Measurements from ENCODE around the gene TMEM254. TPM values are rescaled to one million over a fixed set of nuclear protein-coding genes. Genes with fewer than 3 reads are reported as not detected.
A peak's percentile ranks its signal among the peaks of the same experiment; 100 is the strongest.
"Not testable (repeated sequence)": the region's sequence is repeated elsewhere in the genome, so short reads cannot be mapped to it uniquely, and the experiment has no call there.

The TMEM254 gene
- total and polyA plus RNA-seq, 2 of the 13 experiments (the other 11 are each of a cell fraction or from before 2014, with no cell fraction given): 11.2 to 39.0 TPM

DNA sequence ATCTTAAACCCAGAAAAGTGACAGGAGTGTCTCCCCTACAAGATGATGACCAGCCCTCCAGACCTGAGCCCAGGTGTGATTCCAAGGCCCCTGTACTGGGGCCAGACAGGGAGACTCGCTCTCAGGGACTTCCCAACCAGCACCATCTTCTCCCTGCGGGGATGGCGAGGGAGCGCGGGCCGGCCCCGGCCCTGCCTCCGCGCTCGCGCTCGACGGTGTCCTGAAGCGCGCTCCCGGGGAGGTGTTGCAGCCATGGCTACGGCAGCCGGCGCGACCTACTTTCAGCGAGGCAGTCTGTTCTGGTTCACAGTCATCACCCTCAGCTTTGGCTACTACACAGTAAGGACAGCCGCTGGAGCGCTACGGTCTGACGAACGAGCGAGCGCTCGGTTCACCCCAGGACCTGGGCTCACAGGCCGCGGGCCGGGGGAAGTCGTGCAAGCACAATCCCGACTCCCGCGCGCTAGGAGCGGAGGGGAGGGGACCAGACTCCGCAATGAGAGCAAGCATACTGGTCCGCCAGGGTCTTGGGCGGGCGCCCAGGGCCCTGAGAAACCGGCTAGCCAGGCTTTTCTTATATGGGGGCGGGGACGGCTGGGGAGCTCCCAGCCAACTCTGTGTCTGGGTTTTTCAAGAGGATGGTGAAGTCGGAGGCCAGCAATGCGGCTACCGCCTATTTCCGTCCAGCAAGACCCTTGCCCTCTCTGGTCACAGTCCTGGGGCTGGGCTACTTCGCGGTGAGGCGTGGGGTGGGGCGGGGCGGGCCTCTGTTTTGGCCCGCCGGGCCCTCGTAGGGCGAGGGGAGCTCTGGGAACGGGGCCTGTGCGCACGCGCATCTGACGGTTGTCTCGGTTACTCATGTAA lies at the start of gene TMEM254 (continued):
- TF ChIP-seq, protein P1, sequence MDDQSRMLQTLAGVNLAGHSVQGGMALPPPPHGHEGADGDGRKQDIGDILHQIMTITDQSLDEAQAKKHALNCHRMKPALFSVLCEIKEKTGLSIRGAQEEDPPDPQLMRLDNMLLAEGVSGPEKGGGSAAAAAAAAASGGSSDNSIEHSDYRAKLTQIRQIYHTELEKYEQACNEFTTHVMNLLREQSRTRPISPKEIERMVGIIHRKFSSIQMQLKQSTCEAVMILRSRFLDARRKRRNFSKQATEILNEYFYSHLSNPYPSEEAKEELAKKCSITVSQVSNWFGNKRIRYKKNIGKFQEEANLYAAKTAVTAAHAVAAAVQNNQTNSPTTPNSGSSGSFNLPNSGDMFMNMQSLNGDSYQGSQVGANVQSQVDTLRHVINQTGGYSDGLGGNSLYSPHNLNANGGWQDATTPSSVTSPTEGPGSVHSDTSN (CRISPR knock-in tag; IDR thresholded peaks at IDR 0.05; ENCODE audit: borderline replicate concordance): no peak
- TF ChIP-seq ZNF367 (CRISPR knock-in tag; IDR thresholded peaks at IDR 0.05; ENCODE audit: borderline replicate concordance) (no peak), RFX5 (IDR thresholded peaks at IDR 0.05; ENCODE audit: low read depth, low read length) (no peak)

DNA sequence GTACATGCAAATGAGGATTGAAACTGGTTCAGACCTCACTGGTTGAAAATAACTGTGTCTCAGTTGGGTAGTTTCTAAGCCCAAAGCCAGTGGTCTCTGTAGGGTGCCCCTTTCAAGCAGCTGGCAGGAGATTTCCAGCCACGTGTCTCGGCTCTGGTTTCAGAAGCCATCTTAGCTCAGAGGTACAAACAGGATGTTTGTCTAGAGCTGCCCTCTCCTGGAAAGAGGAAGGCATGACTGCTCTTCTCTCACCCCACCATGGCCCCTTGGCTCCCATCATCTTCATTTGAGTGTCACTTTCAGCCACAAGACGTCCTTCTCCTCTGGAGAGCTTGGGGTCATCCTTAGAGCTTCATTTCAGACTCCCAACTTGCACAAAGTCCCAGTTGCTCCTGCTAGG lies 49.3 kb upstream of the TMEM254 start:
- H3K4me1 ChIP-seq (ENCODE audit: insufficient read depth, low read length); in situ Hi-C loops (cut with HindIII; ENCODE audit: extremely low pct_ligation_motif_present, low pct_unique_long_range_greater_than_20kb); FAIRE-seq; H4K20me1 ChIP-seq (ENCODE audit: insufficient read depth, low read length); H2AFZ ChIP-seq (ENCODE audit: low read length); H3K4me2 ChIP-seq (ENCODE audit: low read depth, low read length); H3K27ac ChIP-seq (ENCODE audit: extremely low read length, insufficient read depth, low read length); BruUV-seq (replicated peaks); H3K9ac ChIP-seq (ENCODE audit: insufficient read depth, low read depth, low read length); H3K36me3 ChIP-seq (replicated peaks in 1 of 2; ENCODE audit: control insufficient read depth in 1 of 2, insufficient read depth in 2 of 2, low read length in 2 of 2); intact Hi-C loops (cut with micrococcal nuclease; ENCODE audit: unreplicated experiment); H3K79me2 ChIP-seq (ENCODE audit: insufficient read depth, low read length); H3K4me3 ChIP-seq (replicated peaks in 1 of 3; ENCODE audit: insufficient read depth in 1 of 3, low read depth in 2 of 3, low read length in 3 of 3); CTCF ChIA-PET (ENCODE audit: low intra/inter-chr PET ratio, low total read pairs); H3K9me3 ChIP-seq (ENCODE audit: low read length); H3K27me3 ChIP-seq (ENCODE audit: control insufficient read depth in 1 of 2, insufficient read depth in 2 of 2, low read length in 2 of 2); TF ChIP-seq GABPA (IDR thresholded peaks at IDR 0.05; ENCODE audit: low read depth, low read length): not testable (repeated sequence)
- WGBS (ENCODE audit: low lambda C conversion rate): 0% methylated on average over 1 of the region's 3 CpGs
- ATAC-seq (peak; percentile 80), DNase-seq (ENCODE audit: low spot score) (peak; percentile 10)
- POLR2A ChIA-PET: interaction anchor here (0.8 kb wide), 1 partner anchor 15 kb away, joined by 7 read pairs; no protein-coding TSS in a partner anchor
- 0 out of 2 replicates have a peak, but pooled peaks have one; percentile 12 for TF ChIP-seq RAD21 (CRISPR knock-in tag; IDR thresholded peaks at IDR 0.05)
- peak; percentile 49; the same call in 1 of the 2 replicates for TF ChIP-seq GABPA (CRISPR knock-in tag; IDR thresholded peaks at IDR 0.05; ENCODE audit: low read depth)
- TF ChIP-seq, protein P2, sequence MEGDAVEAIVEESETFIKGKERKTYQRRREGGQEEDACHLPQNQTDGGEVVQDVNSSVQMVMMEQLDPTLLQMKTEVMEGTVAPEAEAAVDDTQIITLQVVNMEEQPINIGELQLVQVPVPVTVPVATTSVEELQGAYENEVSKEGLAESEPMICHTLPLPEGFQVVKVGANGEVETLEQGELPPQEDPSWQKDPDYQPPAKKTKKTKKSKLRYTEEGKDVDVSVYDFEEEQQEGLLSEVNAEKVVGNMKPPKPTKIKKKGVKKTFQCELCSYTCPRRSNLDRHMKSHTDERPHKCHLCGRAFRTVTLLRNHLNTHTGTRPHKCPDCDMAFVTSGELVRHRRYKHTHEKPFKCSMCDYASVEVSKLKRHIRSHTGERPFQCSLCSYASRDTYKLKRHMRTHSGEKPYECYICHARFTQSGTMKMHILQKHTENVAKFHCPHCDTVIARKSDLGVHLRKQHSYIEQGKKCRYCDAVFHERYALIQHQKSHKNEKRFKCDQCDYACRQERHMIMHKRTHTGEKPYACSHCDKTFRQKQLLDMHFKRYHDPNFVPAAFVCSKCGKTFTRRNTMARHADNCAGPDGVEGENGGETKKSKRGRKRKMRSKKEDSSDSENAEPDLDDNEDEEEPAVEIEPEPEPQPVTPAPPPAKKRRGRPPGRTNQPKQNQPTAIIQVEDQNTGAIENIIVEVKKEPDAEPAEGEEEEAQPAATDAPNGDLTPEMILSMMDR (CRISPR knock-in tag; IDR thresholded peaks at IDR 0.05): peak; percentile 37; the same call in 1 of the 2 replicates

DNA sequence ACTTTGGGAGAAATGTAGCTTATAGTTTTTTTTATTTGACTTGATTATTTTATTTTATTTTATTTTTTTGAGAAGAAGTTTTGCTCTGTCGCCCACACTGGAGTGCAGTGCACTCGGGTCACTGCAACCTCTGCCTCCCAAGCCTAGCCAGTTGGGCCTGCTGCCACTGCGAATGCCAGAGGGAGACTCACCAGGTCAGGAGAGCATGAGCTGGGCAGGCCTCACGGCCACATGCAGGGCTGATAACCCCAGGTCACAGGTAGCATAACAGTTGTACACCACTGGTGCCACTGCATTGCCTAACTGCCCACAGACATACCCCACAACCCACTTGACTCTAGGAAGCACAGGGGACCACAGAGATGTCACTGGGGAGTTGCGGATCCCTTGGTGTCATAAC lies 48.6 kb upstream of the TMEM254 start:
- H3K9me3 ChIP-seq (ENCODE audit: low read length); H4K20me1 ChIP-seq (ENCODE audit: insufficient read depth, low read length); DNase-seq (ENCODE audit: low spot score); CTCF ChIA-PET (ENCODE audit: low intra/inter-chr PET ratio, low total read pairs); ATAC-seq; H3K27me3 ChIP-seq (ENCODE audit: control insufficient read depth in 1 of 2, insufficient read depth in 2 of 2, low read length in 2 of 2); H3K9ac ChIP-seq (ENCODE audit: insufficient read depth, low read depth, low read length); H3K79me2 ChIP-seq (ENCODE audit: insufficient read depth, low read length); H3K36me3 ChIP-seq (replicated peaks in 1 of 2; ENCODE audit: control insufficient read depth in 1 of 2, insufficient read depth in 2 of 2, low read length in 2 of 2); H3K4me3 ChIP-seq (replicated peaks in 1 of 3; ENCODE audit: insufficient read depth in 1 of 3, low read depth in 2 of 3, low read length in 3 of 3); BruUV-seq (replicated peaks); intact Hi-C loops (cut with micrococcal nuclease; ENCODE audit: unreplicated experiment); FAIRE-seq; H2AFZ ChIP-seq (ENCODE audit: low read length); H3K4me1 ChIP-seq (ENCODE audit: insufficient read depth, low read length); in situ Hi-C loops (cut with HindIII; ENCODE audit: extremely low pct_ligation_motif_present, low pct_unique_long_range_greater_than_20kb); H3K4me2 ChIP-seq (ENCODE audit: low read depth, low read length); H3K27ac ChIP-seq (ENCODE audit: extremely low read length, insufficient read depth, low read length); POLR2A ChIA-PET: not testable (repeated sequence)
- 44% methylated on average over 5 of the region's 5 CpGs for WGBS (ENCODE audit: low lambda C conversion rate)
